ENCODE data around the gene MSH3.
"Not testable (repeated sequence)": the region's sequence is repeated elsewhere in the genome, so short reads cannot be mapped to it uniquely, and the experiment has no call there.

Gene MSH3

GRCh38 chr5:80659106-80659505, 4.7 kb downstream of the MSH3 start:
- FAIRE-seq: no peak

- not testable (repeated sequence) for FAIRE-seq
Observed at GRCh38 chr5:80660661-80661060, 6.2 kb downstream of the MSH3 start.

GRCh38 chr5:80662108-80662507, 7.7 kb downstream of the MSH3 start:
- no peak for FAIRE-seq

DNA sequence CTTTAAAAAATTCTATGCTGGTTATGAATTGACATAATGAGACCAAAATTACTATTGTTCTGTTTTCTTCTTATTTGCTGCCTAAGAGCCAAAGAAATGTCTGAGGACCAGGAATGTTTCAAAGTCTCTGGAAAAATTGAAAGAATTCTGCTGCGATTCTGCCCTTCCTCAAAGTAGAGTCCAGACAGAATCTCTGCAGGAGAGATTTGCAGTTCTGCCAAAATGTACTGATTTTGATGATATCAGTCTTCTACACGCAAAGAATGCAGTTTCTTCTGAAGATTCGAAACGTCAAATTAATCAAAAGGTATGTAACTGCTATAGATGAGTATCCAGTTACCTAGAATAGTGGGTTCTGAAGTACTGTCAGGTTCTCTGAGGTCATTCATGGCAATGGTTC, 10.6 kb downstream of the MSH3 start:
- FAIRE-seq: no peak

DNA sequence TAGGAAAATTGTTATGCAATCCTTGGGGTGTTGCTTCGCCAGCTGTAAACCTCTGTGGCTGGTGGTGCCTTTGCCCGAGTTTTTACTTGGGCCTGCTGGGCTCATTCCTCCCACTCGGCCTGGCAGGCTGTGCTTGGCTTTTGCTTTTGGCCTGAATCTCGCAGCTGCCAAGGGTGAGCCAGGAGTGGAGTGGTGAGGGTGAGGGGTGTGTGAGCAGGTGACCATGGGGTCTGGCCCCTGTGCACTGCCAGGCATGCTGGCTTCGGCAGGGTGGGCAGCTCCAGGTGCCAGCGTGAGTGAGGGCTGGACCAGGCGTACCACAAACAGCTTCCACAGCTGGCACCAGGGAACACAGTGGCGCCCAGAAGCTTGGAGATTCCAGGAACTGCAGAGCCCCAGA, 12.9 kb downstream of the MSH3 start:
- no peak for FAIRE-seq

DNA sequence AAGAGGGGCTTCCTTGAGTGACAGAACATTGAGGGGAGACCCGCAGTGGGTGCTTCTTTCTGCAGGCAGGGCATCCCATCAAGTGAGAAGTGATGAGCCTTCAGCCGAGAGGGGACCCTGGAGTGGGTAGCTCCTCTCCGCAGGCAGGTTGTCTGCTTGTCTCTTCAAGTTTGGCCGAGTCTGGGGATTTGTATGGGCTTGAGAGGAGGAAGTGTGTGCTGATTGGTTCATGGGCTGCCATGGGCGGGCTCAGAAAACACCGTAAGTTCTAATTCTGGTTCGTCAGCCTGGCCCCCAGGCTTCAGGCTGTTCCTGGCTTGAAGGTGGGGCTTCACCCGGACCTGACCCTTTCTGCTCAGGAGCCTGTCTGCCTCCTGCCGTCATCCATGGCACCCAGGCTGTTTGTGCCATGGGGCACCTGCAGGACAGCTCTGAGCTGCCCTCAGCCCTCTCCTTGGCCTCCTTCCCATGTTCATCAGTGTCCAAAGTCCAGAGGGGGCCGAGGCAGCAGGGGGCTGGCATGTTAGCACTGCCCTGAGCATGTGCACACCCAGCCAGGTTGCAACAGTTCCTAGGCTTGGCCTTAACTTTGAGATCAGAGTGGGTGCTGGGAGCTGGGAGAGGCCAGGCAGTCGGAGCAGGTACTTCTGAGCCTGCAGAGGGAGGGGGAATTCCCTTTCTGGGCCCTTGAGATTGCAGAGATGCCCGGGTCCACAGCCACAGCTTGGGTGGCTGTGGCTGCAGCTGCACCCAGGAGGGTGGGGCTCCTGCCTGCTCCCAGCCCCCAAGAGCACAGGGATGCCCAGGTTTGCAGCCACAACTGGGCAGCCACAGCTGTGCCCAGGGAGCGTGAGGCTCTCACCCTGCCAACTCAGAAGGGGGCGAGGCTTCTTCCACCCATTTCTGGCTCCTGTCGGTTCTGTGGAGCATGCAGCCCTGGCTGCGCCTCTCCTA, 13.8 kb downstream of the MSH3 start:
- no peak for FAIRE-seq

DNA sequence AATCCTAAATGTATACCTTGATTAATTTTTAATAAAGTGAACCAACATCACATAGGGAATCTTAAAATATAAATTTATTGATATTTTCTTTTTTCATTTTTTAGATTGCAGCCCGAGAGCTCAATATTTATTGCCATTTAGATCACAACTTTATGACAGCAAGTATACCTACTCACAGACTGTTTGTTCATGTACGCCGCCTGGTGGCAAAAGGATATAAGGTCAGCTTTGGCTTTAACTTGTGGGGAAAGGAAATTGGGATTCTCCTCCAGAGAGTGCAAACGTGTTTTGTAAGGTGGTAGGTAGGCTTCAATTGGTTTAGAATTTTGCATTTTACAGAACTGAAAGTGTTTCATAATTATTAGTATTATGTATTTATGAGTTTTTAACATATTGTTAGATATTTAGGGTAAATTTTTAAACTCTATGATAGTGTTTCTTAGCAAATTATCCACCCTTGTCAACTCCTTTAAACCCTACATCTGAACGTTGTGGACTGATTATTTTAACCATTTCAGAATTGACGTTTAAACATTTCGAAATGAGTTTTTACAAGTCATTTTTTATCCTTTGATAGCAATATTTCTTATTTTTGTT, 17.8 kb downstream of the MSH3 start:
- FAIRE-seq: peak; percentile 97

DNA sequence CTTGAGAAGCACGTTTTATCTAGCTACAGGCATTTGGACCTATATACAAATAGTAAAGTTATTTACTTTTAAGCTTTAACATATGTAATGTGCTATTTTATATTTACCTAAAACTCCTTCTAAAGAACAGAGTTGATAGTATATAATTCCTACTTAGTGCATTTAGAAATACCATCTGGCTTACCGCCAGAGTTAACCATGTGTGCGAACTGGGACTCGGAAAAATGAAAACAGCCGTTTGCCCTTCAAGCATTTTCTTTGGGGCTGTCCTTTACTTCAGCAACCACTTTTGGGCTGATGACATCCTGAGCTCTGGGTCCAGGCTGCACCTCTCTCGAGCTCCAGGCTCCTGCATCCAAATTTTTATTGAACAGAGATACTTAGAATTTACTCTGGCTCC, 22.3 kb downstream of the MSH3 start:
- no peak for FAIRE-seq

- FAIRE-seq: peak; percentile 99
Observed at GRCh38 chr5:80686757-80687156, 32.3 kb downstream of the MSH3 start.

GRCh38 chr5:80688648-80689420, 34.4 kb downstream of the MSH3 start:
- FAIRE-seq: no peak

- FAIRE-seq: no peak
Observed at GRCh38 chr5:80689627-80690026, 35.2 kb downstream of the MSH3 start.

DNA sequence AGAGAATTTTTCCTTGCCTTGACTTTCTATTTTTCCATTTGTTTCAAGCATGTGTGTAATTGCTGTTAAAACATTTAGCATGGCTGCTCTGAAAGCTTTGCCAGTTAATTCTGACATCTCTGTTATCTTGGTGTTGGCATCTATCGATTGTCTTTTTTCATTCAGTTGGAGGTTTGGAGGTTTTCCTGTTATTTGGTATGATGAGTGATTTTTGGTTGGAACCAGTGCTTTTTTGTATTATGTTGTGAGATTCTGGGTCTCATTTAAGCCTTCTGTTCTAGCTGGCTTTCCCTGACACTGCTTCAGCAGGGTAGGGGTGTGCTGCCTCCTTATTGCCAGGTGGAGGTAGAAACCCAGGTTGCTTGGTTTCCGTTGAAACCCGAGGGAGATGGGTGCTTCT, 41.2 kb downstream of the MSH3 start:
- FAIRE-seq: no peak

- FAIRE-seq: no peak
Observed at GRCh38 chr5:80696450-80696849, 42.0 kb downstream of the MSH3 start.

GRCh38 chr5:80697100-80697499, 42.6 kb downstream of the MSH3 start:
- no peak for FAIRE-seq

GRCh38 chr5:80698369-80698768, 43.9 kb downstream of the MSH3 start:
- FAIRE-seq: no peak

DNA sequence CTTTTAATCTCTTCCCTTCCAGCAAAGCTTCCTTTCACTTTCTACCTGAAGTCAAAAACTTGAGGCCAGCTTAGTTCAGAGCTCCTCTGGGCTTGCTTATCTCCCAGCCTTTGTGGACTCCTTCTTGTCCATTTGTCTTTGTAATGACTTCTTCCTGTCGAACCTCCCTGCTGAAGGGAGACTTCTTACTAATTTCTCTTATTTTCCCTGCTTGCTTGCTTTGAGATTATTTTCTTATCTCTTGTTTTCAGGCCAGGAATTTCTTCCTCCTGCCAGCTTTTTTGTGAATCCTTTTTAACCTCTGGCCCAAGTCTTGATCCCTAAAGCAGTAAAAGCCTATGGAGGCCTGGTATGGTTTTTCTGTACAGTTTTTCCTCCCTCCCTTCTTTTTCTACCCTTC, 47.1 kb downstream of the MSH3 start:
- FAIRE-seq: no peak

DNA sequence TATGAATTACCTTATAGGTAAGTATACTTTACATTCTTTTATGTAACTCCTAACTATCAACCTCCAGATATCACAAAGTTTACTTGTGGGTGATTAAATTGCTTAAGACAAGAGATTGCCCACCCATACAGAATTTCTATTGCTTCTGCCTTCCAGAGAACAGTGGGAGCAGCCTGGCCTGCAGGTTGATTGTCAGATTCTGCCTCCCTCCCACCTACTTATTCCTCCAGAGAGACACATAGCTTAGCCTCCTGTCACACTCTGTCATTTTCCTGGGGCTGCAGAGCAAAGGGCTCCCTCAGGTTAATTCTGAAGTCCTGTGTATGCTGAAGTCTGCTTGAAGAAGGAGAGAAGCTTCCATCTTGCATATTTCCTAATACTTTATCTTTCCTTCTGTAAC, 48.8 kb downstream of the MSH3 start:
- no peak for FAIRE-seq

- no peak for FAIRE-seq
Observed at GRCh38 chr5:80703747-80704146, 49.3 kb downstream of the MSH3 start.

- no peak for FAIRE-seq
Observed at GRCh38 chr5:80704221-80704620, 49.8 kb downstream of the MSH3 start.

DNA sequence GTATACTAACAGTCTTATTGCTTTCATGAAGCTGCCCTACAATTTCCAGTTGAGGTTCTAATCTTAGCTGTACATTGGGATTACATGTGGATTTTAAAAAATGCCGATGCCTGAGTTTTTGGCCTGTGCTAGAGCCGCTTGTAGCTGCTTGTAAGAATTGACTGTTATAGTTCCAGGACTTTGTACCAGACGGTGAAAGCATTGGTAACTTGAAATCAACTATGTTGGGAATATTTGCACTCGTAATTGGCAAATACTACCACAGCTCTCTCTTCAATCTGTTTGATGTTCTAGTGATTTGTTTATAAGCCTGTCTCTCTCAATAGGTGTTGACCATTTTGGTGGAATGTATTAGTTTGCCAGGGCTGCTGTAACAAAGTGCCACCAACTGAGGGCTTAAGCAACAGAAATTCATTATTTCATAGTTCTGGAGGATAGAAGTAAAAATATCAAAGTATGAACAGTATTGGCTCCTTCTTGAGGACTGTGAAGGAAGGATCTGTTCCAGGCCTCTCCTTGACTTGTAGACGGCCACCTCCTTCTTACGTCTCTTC, 50.8 kb downstream of the MSH3 start:
- FAIRE-seq: no peak

- FAIRE-seq: no peak
Observed at GRCh38 chr5:80705801-80706200, 51.3 kb downstream of the MSH3 start.

DNA sequence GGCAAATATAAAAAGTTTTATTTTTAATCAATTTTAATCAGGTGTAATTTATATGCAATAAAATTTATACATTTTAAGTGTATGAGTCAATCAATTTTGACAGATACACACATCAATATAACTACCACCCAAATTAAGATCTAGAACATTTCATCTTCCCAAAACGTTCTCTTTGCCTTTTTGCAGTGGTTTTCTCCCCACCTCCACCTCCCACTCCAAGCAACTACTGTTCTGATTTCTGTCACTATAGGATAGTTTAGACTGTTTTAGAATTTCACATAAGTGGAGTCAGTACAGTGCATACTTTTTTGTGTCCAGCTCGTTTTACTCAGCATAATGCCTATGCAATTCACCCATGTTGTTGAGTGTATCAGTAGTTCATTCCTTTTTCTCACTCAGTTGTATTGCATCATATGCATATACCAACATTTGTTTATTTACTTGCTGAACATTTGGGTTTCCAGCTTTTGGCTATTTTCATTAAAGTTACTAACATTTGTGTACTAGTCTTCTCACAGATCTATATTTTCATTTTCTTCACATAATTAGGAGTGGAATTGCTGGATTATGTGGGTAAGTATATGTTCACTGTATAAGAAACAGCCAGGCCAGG, 52.5 kb downstream of the MSH3 start:
- no peak for FAIRE-seq

DNA sequence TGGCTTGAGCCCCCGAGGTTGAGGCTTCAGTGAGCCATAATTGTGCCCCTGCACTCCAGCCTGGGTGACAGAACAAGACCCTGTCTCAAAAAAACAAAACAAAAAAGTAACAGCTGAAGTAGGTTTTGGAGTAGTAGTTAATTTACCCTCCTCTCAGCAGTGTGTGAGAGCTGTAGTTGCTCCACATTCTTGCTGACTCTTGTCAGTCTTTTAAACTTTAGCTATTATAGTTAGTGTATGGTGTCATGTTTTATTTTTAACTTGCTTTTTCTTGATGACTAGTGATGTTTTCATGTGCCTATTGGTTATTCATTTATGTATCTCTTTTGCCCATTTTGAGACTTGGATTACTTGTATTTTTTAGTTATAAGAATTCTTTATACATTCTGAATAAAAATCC, 53.2 kb downstream of the MSH3 start:
- no peak for FAIRE-seq
